RWPE2 (cell line): ENCODE data around the gene NYAP2.

Experiments used
- ATAC-seq: fragments of 200-7000 bp; cut with Tn5 transposase; 3 replicates; pipeline ENCODE4 v1.9.1; 2021; ENCODE audit warnings: low read depth
- DNase-seq: peaks from one replicate; pipeline ENCODE4 v3.0.0-alpha.2; 2020; ENCODE audit warnings: low spot score
- H3K27ac ChIP-seq: fragments of 450-650 bp; 2 replicates; pipeline ENCODE4 v1.5.1; 2017; ENCODE audit warnings: mild to moderate bottlenecking; ENCODE audit not compliant: poor library complexity, severe bottlenecking
- H3K27me3 ChIP-seq: fragments of 250-450 bp; sonication (Bioruptor Pico); 2 replicates; pipeline ENCODE4 v1.5.1; 2021; ENCODE audit warnings: mild to moderate bottlenecking, moderate library complexity; ENCODE audit not compliant: insufficient read depth, poor library complexity, severe bottlenecking
- H3K36me3 ChIP-seq: fragments of 250-450 bp; sonication (Bioruptor Pico); 2 replicates; pipeline ENCODE4 v1.5.1; 2020; ENCODE audit warnings: low read depth, mild to moderate bottlenecking, moderate library complexity
- H3K4me1 ChIP-seq: fragments of 250-450 bp; sonication (Bioruptor Pico); 2 replicates; pipeline ENCODE4 v1.5.1; 2021; ENCODE audit warnings: mild to moderate bottlenecking, moderate library complexity; ENCODE audit not compliant: insufficient read depth, poor library complexity, severe bottlenecking
- H3K4me3 ChIP-seq: fragments of 250-450 bp; sonication (Bioruptor Pico); 2 replicates; pipeline ENCODE4 v1.5.1; 2021; ENCODE audit warnings: mild to moderate bottlenecking, moderate library complexity; ENCODE audit not compliant: severe bottlenecking
- H3K9me3 ChIP-seq: fragments of 250-450 bp; sonication (Bioruptor Pico); 2 replicates; pipeline ENCODE4 v1.5.1; 2021; ENCODE audit warnings: mild to moderate bottlenecking, moderate library complexity; ENCODE audit not compliant: severe bottlenecking
- CTCF ChIP-seq: fragments of 450-650 bp; IDR thresholded peaks from one replicate; pipeline ENCODE4 v1.5.1; 2017; ENCODE audit warnings: mild to moderate bottlenecking, moderate library complexity; ENCODE audit not compliant: poor library complexity, severe bottlenecking

NYAP2 gene

GRCh38 chr2:225616848-225617247 lies 217.3 kb downstream of the NYAP2 start:
- ATAC-seq (no peak), DNase-seq (no peak)
- Histone ChIP-seq H3K9me3 (no peaks in the 10 kb centered on the region), H3K4me1 (no peaks in the 10 kb centered on the region), H3K36me3 (no peaks in the 10 kb centered on the region), H3K4me3 (no peak overlapping the region), H3K27ac (no peak overlapping the region), H3K27me3 (no peaks in the 10 kb centered on the region)
- TF ChIP-seq CTCF, result no peak

GRCh38 chr2:225620227-225620626 lies 220.7 kb downstream of the NYAP2 start:
- no peak for ATAC-seq
- H3K4me3 ChIP-seq, result no peak overlapping the region
- no peak for TF ChIP-seq CTCF
- no peaks in the 10 kb centered on the region for H3K9me3 ChIP-seq
- H3K27ac ChIP-seq, result no peak overlapping the region
- H3K4me1 ChIP-seq, result no peaks in the 10 kb centered on the region
- H3K36me3 ChIP-seq, result no peaks in the 10 kb centered on the region
- no peak for DNase-seq
- no peaks in the 10 kb centered on the region for H3K27me3 ChIP-seq

- Histone ChIP-seq H3K9me3 (no peaks in the 10 kb centered on the region), H3K4me1 (no peaks in the 10 kb centered on the region), H3K27me3 (peaks cover 7% of the 10 kb centered on the region), H3K36me3 (no peaks in the 10 kb centered on the region), H3K4me3 (no peak overlapping the region), H3K27ac (no peak overlapping the region)
- no peak for TF ChIP-seq CTCF
- ATAC-seq (no peak), DNase-seq (no peak)
These were observed 231.5 kb downstream of the NYAP2 start for GRCh38 chr2:225630824-225631533.

GRCh38 chr2:225632351-225632750 lies 232.8 kb downstream of the NYAP2 start:
- H3K9me3 ChIP-seq, result no peaks in the 10 kb centered on the region
- H3K4me1 ChIP-seq, result no peaks in the 10 kb centered on the region
- no peak for DNase-seq
- H3K4me3 ChIP-seq, result no peak overlapping the region
- ATAC-seq, result no peak
- no peaks in the 10 kb centered on the region for H3K36me3 ChIP-seq
- H3K27ac ChIP-seq, result no peak overlapping the region
- no peak for TF ChIP-seq CTCF
- peaks cover 7% of the 10 kb centered on the region for H3K27me3 ChIP-seq

- no peak for DNase-seq
- Histone ChIP-seq H3K9me3 (no peaks in the 10 kb centered on the region), H3K27ac (no peak overlapping the region), H3K36me3 (no peaks in the 10 kb centered on the region), H3K27me3 (no peaks in the 10 kb centered on the region), H3K4me3 (no peak overlapping the region), H3K4me1 (no peaks in the 10 kb centered on the region)
- TF ChIP-seq CTCF, result no peak
- no peak for ATAC-seq
These were observed 237.0 kb downstream of the NYAP2 start for GRCh38 chr2:225636558-225636957.
